ENCODE measurements around the gene PCDHB5. TPM values are rescaled to one million over a fixed set of nuclear protein-coding genes. Genes with fewer than 3 reads are reported as not detected.
"Not testable (repeated sequence)": the region's sequence is repeated elsewhere in the genome, so short reads cannot be mapped to it uniquely, and the experiment has no call there.

Gene PCDHB5
- polyA plus RNA-seq, 1 donor (not counting 4 experiments of a cell fraction or from before 2014, with no cell fraction given) = 0.09 TPM

GRCh38 chr5:141172381-141173204, 37.6 kb downstream of the PCDHB5 start, which contains the start of gene PCDHB7:
PCDHB7 (plus strand) TSS chr5:141172644; CDS start chr5:141172836, 192 bp downstream.
- Histone ChIP-seq H3K9me3 (ENCODE audit: control insufficient read depth, low read depth, low read length) (peaks cover 4% of the 10 kb centered on the region), H3K27me3 (ENCODE audit: control insufficient read depth, extremely low read depth, insufficient read depth, low read length) (no peaks in the 10 kb centered on the region), H3K4me1 (ENCODE audit: control insufficient read depth, extremely low read depth, insufficient read depth, low read length) (no peaks in the 10 kb centered on the region), H3K9me1 (ENCODE audit: control insufficient read depth, extremely low read depth, insufficient read depth, low read length) (no peaks in the 10 kb centered on the region), H3K36me3 (ENCODE audit: control insufficient read depth in 2 of 2, extremely low read depth in 1 of 2, insufficient read depth in 2 of 2, low read length in 2 of 2) (no peaks in the 10 kb centered on the region), H3K4me2 (ENCODE audit: control insufficient read depth, extremely low read depth, insufficient read depth, low read depth, low read length) (no peak within 1 kb of the TSS), H3K4me3 (ENCODE audit: control insufficient read depth in 2 of 3, extremely low read depth in 1 of 3, insufficient read depth in 2 of 3, low read depth in 1 of 3, low read length in 3 of 3) (no peak within 1 kb of the TSS), H3K79me2 (ENCODE audit: control insufficient read depth, insufficient read depth, low read length) (no peaks in the 10 kb centered on the region), H4K20me1 (ENCODE audit: control insufficient read depth, extremely low read depth, insufficient read depth, low read length) (no peaks in the 10 kb centered on the region), H3K27ac (ENCODE audit: control insufficient read depth, insufficient read depth, low read length) (no peak within 1 kb of the TSS), H3K9ac (ENCODE audit: control insufficient read depth, extremely low read depth, insufficient read depth, low read length) (no peak within 1 kb of the TSS), H2AFZ (ENCODE audit: control insufficient read depth, low read length) (no peak within 1 kb of the TSS)
- FAIRE-seq (no peak), DNase-seq (ENCODE audit: low read depth, low spot score) (no peak)
- TF ChIP-seq CTCF (optimal IDR thresholded peaks at IDR 0.05 in 1 of 3, IDR thresholded peaks at IDR 0.05 in 1 of 3, conservative IDR thresholded peaks at IDR 0.05 in 1 of 3; ENCODE audit: extremely low read depth in 1 of 3, insufficient read depth in 2 of 3, low read length in 3 of 3) (peak in 1 of 3 experiments; percentile 21), EZH2 (IDR thresholded peaks at IDR 0.05; ENCODE audit: low read length) (no peak)
- dilution Hi-C loops (cut with MboI; ENCODE audit: extremely low pct_ligation_motif_present, low sequenced_read_pairs) = no loop called here

GRCh38 chr5:141174291-141175104, 39.5 kb downstream of the PCDHB5 start:
- H3K9me1 ChIP-seq (ENCODE audit: control insufficient read depth, extremely low read depth, insufficient read depth, low read length); H3K79me2 ChIP-seq (ENCODE audit: control insufficient read depth, insufficient read depth, low read length); FAIRE-seq; dilution Hi-C loops (cut with MboI; ENCODE audit: extremely low pct_ligation_motif_present, low sequenced_read_pairs); H3K27me3 ChIP-seq (ENCODE audit: control insufficient read depth, extremely low read depth, insufficient read depth, low read length); H3K4me2 ChIP-seq (ENCODE audit: control insufficient read depth, extremely low read depth, insufficient read depth, low read depth, low read length); H3K4me3 ChIP-seq (ENCODE audit: control insufficient read depth in 2 of 3, extremely low read depth in 1 of 3, insufficient read depth in 2 of 3, low read depth in 1 of 3, low read length in 3 of 3); H3K36me3 ChIP-seq (ENCODE audit: control insufficient read depth in 2 of 2, extremely low read depth in 1 of 2, insufficient read depth in 2 of 2, low read length in 2 of 2); H2AFZ ChIP-seq (ENCODE audit: control insufficient read depth, low read length); H3K27ac ChIP-seq (ENCODE audit: control insufficient read depth, insufficient read depth, low read length); H3K9me3 ChIP-seq (ENCODE audit: control insufficient read depth, low read depth, low read length); DNase-seq (ENCODE audit: low read depth, low spot score); H3K9ac ChIP-seq (ENCODE audit: control insufficient read depth, extremely low read depth, insufficient read depth, low read length); H3K4me1 ChIP-seq (ENCODE audit: control insufficient read depth, extremely low read depth, insufficient read depth, low read length); H4K20me1 ChIP-seq (ENCODE audit: control insufficient read depth, extremely low read depth, insufficient read depth, low read length): not testable (repeated sequence)
